GM12878 (cell line): ENCODE results near the gene RAD21L1. TPM values are rescaled to one million over a fixed set of nuclear protein-coding genes. Genes with fewer than 3 reads are reported as not detected.

ENCODE experiments used
- ATAC-seq: fragments of 200-7000 bp; cut with Tn5 transposase; 3 replicates; pipeline ENCODE4 v1.9.1; 2020; ENCODE audit warnings: mild to moderate bottlenecking, moderate library complexity
- BruUV-seq: library from RNA; stranded (reverse); fragments of 400-500 nt; replicated peaks from 2 replicates; lab custom pipeline; 2021; lab: Mats Ljungman, UMichigan
- CTCF ChIA-PET: fragments of 300-600 bp; sonication (Branson Sonifier 250); formaldehyde crosslinking; extraction: SDS; loops from one replicate; lab custom pipeline; 2021; ENCODE audit warnings: inconsistent platforms; lab: Yijun Ruan, JAX
- POLR2A ChIA-PET: fragments of 350-600 bp; formaldehyde crosslinking; extraction: SDS; loops from one replicate; lab custom pipeline; 2021; ENCODE audit warnings: inconsistent platforms; lab: Charles Lee
- RAD21 ChIA-PET: fragments of 300-600 bp; sonication (Branson Sonifier 250); formaldehyde crosslinking; loops from one replicate; lab custom pipeline; 2023; ENCODE audit warnings: antibody characterized with exemption; ENCODE audit not compliant: unreplicated experiment; lab: Charles Lee
- SMC1A ChIA-PET: fragments of 300-600 bp; sonication (Branson Sonifier 250); formaldehyde crosslinking; loops from one replicate; lab custom pipeline; 2023; ENCODE audit not compliant: unreplicated experiment, uncharacterized antibody; lab: Charles Lee
- DNase-seq: peaks from one replicate; pipeline ENCODE4 v3.0.0-alpha.2; 2011; ENCODE audit warnings: low read depth, low spot score
- FAIRE-seq: peaks from 3 replicates; lab custom pipeline; 2011; peaks lifted over from hg19 to GRCh38; lab: Jason Lieb, UNC
- H2AFZ ChIP-seq: 2 replicates; pipeline ENCODE4 v1.6.0; 2011; ENCODE audit warnings: low read depth, low read length, control low read depth; ENCODE audit not compliant: control insufficient read depth
- H3K27ac ChIP-seq: 2 replicates; pipeline ENCODE4 v1.5.1; 2011; ENCODE audit warnings: control low read depth; ENCODE audit not compliant: control insufficient read depth, insufficient read depth
- H3K27me3 ChIP-seq, 2 experiments: replicated peaks in 1 of 2; 2 replicates each; pipeline versions ENCODE4 v1.6.0 to v1.6.1; 2011; ENCODE audit warnings: low read length in 1 of 2; ENCODE audit not compliant: control insufficient read depth in 2 of 2, insufficient read depth in 2 of 2
- H3K36me3 ChIP-seq, 2 experiments: 2 replicates each; pipeline ENCODE4 v1.5.1; 2011; ENCODE audit warnings: low read length in 1 of 2; ENCODE audit not compliant: control insufficient read depth in 2 of 2, insufficient read depth in 2 of 2
- H3K4me1 ChIP-seq: 2 replicates; pipeline ENCODE4 v1.6.1; 2011; ENCODE audit warnings: mild to moderate bottlenecking, low read length, moderate library complexity, mixed read lengths; ENCODE audit not compliant: control insufficient read depth, insufficient read depth
- H3K4me2 ChIP-seq: 2 replicates; pipeline ENCODE4 v1.6.0; 2011; ENCODE audit warnings: control low read depth; ENCODE audit not compliant: control insufficient read depth, insufficient read depth
- H3K4me3 ChIP-seq: fragments of 200-600 bp; sonication (generic); 2 replicates; pipeline ENCODE4 v1.5.1; 2016
- H3K79me2 ChIP-seq: 2 replicates; pipeline ENCODE4 v1.6.0; 2011; ENCODE audit warnings: low read length; ENCODE audit not compliant: control insufficient read depth, insufficient read depth
- H3K9ac ChIP-seq: 2 replicates; pipeline ENCODE4 v1.8.0; 2011; ENCODE audit warnings: low read length, control low read depth, mixed read lengths; ENCODE audit not compliant: control insufficient read depth, insufficient read depth
- H3K9me3 ChIP-seq: replicated peaks from 3 replicates; pipeline ENCODE4 v1.5.1; 2011; ENCODE audit warnings: mild to moderate bottlenecking, low read length; ENCODE audit not compliant: control insufficient read depth, insufficient read depth
- H4K20me1 ChIP-seq: 2 replicates; pipeline ENCODE4 v1.6.0; 2011; ENCODE audit not compliant: control insufficient read depth, insufficient read depth
- BMI1 ChIP-seq: fragments of 450-650 bp; IDR thresholded peaks from 2 replicates; pipeline ENCODE4 v1.6.1; 2016; ENCODE audit warnings: mild to moderate bottlenecking, moderate library complexity, borderline replicate concordance
- CHD4 ChIP-seq: fragments of 200-600 bp; sonication (generic); IDR thresholded peaks from 2 replicates; pipeline ENCODE4 v1.6.1; 2016; ENCODE audit warnings: mild to moderate bottlenecking
- CREM ChIP-seq: IDR thresholded peaks from 2 replicates; pipeline ENCODE4 v1.6.1; 2014; ENCODE audit warnings: antibody characterized with exemption, low read depth
- FOXK2 ChIP-seq: fragments of 450-650 bp; IDR thresholded peaks from 2 replicates; pipeline ENCODE4 v1.6.1; 2017; ENCODE audit warnings: mild to moderate bottlenecking, moderate library complexity
- FOXM1 ChIP-seq: IDR thresholded peaks from 2 replicates; pipeline ENCODE4 v1.6.1; 2012; ENCODE audit warnings: low read depth, mild to moderate bottlenecking, inconsistent platforms, low read length, moderate library complexity
- HCFC1 ChIP-seq: fragments of 150-350 bp; IDR thresholded peaks from 2 replicates; pipeline ENCODE4 v1.6.1; 2014; ENCODE audit warnings: low read length
- HDAC6 ChIP-seq: fragments of 200-600 bp; sonication (generic); IDR thresholded peaks from one replicate; pipeline ENCODE4 v1.8.0; 2017; ENCODE audit warnings: antibody characterized with exemption; ENCODE audit not compliant: unreplicated experiment
- LARP7 ChIP-seq: fragments of 450-650 bp; IDR thresholded peaks from 2 replicates; pipeline ENCODE4 v1.6.1; 2017; ENCODE audit warnings: mild to moderate bottlenecking
- MTA3 ChIP-seq: IDR thresholded peaks from 2 replicates; pipeline ENCODE4 v1.6.1; 2012; ENCODE audit warnings: low read length, inconsistent platforms, borderline replicate concordance
- MYC ChIP-seq: IDR thresholded peaks from 2 replicates; pipeline ENCODE4 v1.6.1; 2011; ENCODE audit warnings: mild to moderate bottlenecking, low read length, moderate library complexity, inconsistent platforms; ENCODE audit not compliant: insufficient read depth, insufficient replicate concordance, insufficient read length, severe bottlenecking
- NFIC ChIP-seq: IDR thresholded peaks from 2 replicates; pipeline ENCODE4 v1.6.1; 2012; ENCODE audit warnings: low read depth, mild to moderate bottlenecking, inconsistent platforms, low read length, moderate library complexity
- SMC3 ChIP-seq: IDR thresholded peaks from 2 replicates; pipeline ENCODE4 v1.6.1; 2011; ENCODE audit warnings: low read length, improper control_type of control experiment, borderline replicate concordance
- SREBF2 ChIP-seq: IDR thresholded peaks from 2 replicates; pipeline ENCODE4 v1.6.1; 2012; ENCODE audit warnings: mild to moderate bottlenecking, low read length
- SUZ12 ChIP-seq: fragments of 200-600 bp; sonication (generic); IDR thresholded peaks from one replicate; pipeline ENCODE4 v1.6.1; 2018; ENCODE audit warnings: antibody characterized with exemption, mild to moderate bottlenecking; ENCODE audit not compliant: unreplicated experiment
- TCF12 ChIP-seq: IDR thresholded peaks from 2 replicates; pipeline ENCODE4 v1.6.1; 2011; ENCODE audit warnings: low read depth, mild to moderate bottlenecking, low read length
- ZNF24 ChIP-seq: fragments of 450-650 bp; IDR thresholded peaks from 2 replicates; pipeline ENCODE4 v1.6.1; 2017; ENCODE audit warnings: antibody characterized with exemption, mild to moderate bottlenecking
- ZNF622 ChIP-seq: fragments of 450-650 bp; IDR thresholded peaks from 2 replicates; pipeline ENCODE4 v1.6.1; 2017; ENCODE audit warnings: mild to moderate bottlenecking, inconsistent platforms
- WGBS: methylation state at CpG from one replicate; pipeline ENCODE4 v1.1.6; 2016; ENCODE audit warnings: low lambda C conversion rate; ENCODE audit not compliant: insufficient replicate concordance, insufficient coverage; ENCODE audit errors: missing lambda C conversion rate; 5-methylcytosine and 5-hydroxymethylcytosine counted together
- in situ Hi-C: fragments of 300-500 bp; cut with MboI; formaldehyde crosslinking; loops from 9 replicates; pipeline ENCODE4 v1.14.3; 2018; ENCODE audit warnings: mixed read lengths
- intact Hi-C: fragments of 100-400 bp; cut with micrococcal nuclease; formaldehyde crosslinking; loops from one replicate; pipeline ENCODE4 v1.14.2; 2022; ENCODE audit not compliant: unreplicated experiment
- polyA plus RNA-seq, 11 experiments: library from polyadenylated mRNA; depleted of rRNA in 4 of 11; unstranded in 6 of 11; stranded (reverse) in 5 of 11; fragments of >200 nt; fragmentation: Nextera tagmentation in 4 of 11; fragmentation: Illumina TruSeq in 1 of 11; extraction: Ambion mirVana in 4 of 11; extraction: Trizol in 1 of 11; gene quantifications; 1 replicate in 1 of 11; 2 replicates in 10 of 11; pipeline versions ENCODE4 v1.2.1 to v1.2.3, GENCODE V29; 2011 to 2016; ENCODE audit warnings: inconsistent platforms in 2 of 11, missing spikeins in 2 of 11, low read depth in 1 of 11
- total RNA-seq, 4 experiments: library from RNA; depleted of rRNA in 3 of 4; stranded (reverse); fragments of >200 nt in 3 of 4; fragmentation: Illumina TruSeq in 1 of 4; extraction: Trizol in 1 of 4; gene quantifications; 2 replicates each; pipeline versions ENCODE4 v1.2.1 to v1.2.3, GENCODE V29; 2013 to 2021
- TF ChIP-seq, protein P1 (sequence below): IDR thresholded peaks from 2 replicates; pipeline ENCODE4 v1.6.1; 2012; ENCODE audit warnings: low read length, inconsistent platforms

Gene RAD21L1
- total and polyA plus RNA-seq, 10 of the 15 experiments (the other 5 are each of a cell fraction or from before 2014, with no cell fraction given) = not detected

DNA sequence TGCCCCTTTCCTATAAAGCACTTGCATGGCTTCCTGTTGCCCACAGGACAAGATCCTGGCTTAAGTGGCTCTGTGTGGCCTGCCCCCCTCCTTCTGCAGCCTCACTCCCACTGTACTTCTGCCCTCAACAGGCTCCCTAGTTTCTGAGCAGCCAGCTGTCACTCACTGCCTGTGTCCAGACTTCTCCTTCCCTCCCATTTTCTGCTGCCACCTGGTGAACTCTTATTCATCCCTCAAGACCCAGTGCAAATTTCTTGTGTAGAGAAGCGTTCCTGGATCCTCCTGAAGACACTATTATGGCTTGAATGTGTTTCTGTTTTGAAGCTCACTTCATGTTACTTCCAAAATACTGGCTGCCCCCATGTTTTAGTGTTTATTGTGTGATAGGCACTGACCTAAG lies 66.8 kb downstream of the RAD21L1 start:
- POLR2A ChIA-PET = no interaction called here
- Histone ChIP-seq H3K36me3 (no peaks in the 10 kb centered on the region), H3K9me3 (no peaks in the 10 kb centered on the region), H3K4me2 (no peak overlapping the region), H4K20me1 (no peaks in the 10 kb centered on the region), H2AFZ (no peak overlapping the region), H3K9ac (no peak overlapping the region), H3K27me3 (peaks cover 0 to 2% of the 10 kb centered on the region in 2 experiments; a peak in 3 of 4 replicates), H3K79me2 (no peaks in the 10 kb centered on the region), H3K4me3 (no peak overlapping the region), H3K4me1 (no peaks in the 10 kb centered on the region), H3K27ac (no peak overlapping the region)
- no TSS peak for BruUV-seq
- SMC1A ChIA-PET = no interaction called here
- intact Hi-C loops = no loop called here
- 6% methylated on average over 1 of the region's 1 CpG for WGBS
- FAIRE-seq = no peak
- DNase-seq = no peak
- in situ Hi-C loops = no loop called here
- ATAC-seq = no peak
- CTCF ChIA-PET = no interaction called here
- RAD21 ChIA-PET = no interaction called here
- TF ChIP-seq BMI1 = no peak
- TF ChIP-seq CHD4 = no peak
- TF ChIP-seq LARP7 = no peak
- TF ChIP-seq NFIC = no peak
- TF ChIP-seq SUZ12 = no peak
- TF ChIP-seq HCFC1 = no peak
- TF ChIP-seq, protein P1, sequence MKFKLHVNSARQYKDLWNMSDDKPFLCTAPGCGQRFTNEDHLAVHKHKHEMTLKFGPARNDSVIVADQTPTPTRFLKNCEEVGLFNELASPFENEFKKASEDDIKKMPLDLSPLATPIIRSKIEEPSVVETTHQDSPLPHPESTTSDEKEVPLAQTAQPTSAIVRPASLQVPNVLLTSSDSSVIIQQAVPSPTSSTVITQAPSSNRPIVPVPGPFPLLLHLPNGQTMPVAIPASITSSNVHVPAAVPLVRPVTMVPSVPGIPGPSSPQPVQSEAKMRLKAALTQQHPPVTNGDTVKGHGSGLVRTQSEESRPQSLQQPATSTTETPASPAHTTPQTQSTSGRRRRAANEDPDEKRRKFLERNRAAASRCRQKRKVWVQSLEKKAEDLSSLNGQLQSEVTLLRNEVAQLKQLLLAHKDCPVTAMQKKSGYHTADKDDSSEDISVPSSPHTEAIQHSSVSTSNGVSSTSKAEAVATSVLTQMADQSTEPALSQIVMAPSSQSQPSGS = no peak
- TF ChIP-seq HDAC6 = no peak
- no peak for TF ChIP-seq ZNF622
- no peak for TF ChIP-seq MTA3
- no peak for TF ChIP-seq TCF12
- no peak for TF ChIP-seq MYC
- TF ChIP-seq SREBF2 = no peak
- TF ChIP-seq FOXK2 = no peak
- no peak for TF ChIP-seq SMC3
- TF ChIP-seq ZNF24 = no peak
- no peak for TF ChIP-seq FOXM1
- TF ChIP-seq CREM = no peak
